ENCODE measurements around the gene RHBDD3.

RHBDD3 gene

DNA sequence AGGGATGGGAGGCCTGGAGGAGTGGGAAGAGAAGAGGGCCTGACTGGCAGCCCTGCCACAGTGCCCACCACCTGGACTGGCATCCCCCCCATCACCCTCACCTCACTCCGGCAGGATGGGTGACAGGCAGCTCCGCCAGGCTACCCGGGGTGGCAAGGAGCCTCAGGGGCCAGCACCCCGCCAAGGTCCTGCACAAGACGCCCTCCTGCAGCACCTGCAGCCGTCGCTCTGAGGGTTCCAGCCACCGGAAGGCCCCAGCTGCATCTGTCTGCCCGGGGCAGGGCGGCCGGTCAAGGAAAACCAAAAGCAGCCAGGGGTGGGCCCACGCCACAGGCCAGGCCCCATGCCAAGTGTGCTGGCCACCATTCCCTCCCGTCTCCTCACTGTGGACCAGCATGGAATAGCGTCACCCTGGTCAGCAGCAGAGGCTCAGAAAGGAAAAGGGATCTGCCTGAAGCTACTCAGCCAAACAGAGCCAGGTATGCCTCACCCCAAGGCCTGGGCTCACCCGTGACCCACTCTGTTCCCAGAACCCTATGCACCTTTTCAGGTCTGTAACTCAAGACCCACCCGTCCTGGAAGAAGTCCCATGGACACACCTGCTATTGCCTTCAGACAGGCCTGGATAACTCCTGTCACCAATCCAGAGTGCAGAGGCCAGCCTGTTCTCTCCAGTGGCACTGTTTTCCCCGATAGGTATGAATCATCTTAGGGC is 7.0 kb downstream of the RHBDD3 start:
- TF ChIP-seq, protein P1, sequence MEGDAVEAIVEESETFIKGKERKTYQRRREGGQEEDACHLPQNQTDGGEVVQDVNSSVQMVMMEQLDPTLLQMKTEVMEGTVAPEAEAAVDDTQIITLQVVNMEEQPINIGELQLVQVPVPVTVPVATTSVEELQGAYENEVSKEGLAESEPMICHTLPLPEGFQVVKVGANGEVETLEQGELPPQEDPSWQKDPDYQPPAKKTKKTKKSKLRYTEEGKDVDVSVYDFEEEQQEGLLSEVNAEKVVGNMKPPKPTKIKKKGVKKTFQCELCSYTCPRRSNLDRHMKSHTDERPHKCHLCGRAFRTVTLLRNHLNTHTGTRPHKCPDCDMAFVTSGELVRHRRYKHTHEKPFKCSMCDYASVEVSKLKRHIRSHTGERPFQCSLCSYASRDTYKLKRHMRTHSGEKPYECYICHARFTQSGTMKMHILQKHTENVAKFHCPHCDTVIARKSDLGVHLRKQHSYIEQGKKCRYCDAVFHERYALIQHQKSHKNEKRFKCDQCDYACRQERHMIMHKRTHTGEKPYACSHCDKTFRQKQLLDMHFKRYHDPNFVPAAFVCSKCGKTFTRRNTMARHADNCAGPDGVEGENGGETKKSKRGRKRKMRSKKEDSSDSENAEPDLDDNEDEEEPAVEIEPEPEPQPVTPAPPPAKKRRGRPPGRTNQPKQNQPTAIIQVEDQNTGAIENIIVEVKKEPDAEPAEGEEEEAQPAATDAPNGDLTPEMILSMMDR (IDR thresholded peaks at IDR 0.05; ENCODE audit: low read length, missing control alignments), result no peak
- no peak for DNase-seq (ENCODE audit: low read depth)
- H3K4me3 ChIP-seq (replicated peaks; ENCODE audit: low read depth, low read length), result no peak overlapping the region

DNA sequence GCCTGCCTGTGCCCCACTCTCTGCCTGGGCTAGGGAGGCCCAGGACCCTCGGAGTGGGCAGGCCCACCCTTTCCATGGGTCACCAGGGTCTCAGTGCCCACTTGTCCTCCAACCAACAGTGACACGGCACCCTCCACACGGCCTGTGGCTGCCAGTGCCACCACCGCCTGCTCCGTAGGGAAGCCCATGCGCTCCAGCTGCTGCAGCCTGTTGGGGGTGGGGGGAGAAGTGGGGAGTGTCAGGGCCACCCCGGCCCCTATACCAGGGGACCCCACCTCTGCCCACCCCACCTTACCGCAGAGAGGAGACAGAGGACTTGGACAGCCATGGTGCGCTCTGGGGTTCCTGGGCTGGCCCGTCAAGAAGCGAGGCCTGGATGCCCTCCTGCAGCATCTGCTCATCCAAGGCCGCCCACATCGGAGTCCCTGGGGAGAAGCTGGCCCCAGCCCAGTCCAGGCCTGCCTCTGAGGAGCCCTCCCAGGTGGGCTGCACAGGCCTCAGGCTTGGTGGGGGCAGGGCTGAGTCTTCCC is 7.7 kb downstream of the RHBDD3 start:
- TF ChIP-seq, protein P1 (IDR thresholded peaks at IDR 0.05; ENCODE audit: low read length, missing control alignments), result no peak
- H3K4me3 ChIP-seq (replicated peaks; ENCODE audit: low read depth, low read length), result no peak overlapping the region
- DNase-seq (ENCODE audit: low read depth), result no peak

DNA sequence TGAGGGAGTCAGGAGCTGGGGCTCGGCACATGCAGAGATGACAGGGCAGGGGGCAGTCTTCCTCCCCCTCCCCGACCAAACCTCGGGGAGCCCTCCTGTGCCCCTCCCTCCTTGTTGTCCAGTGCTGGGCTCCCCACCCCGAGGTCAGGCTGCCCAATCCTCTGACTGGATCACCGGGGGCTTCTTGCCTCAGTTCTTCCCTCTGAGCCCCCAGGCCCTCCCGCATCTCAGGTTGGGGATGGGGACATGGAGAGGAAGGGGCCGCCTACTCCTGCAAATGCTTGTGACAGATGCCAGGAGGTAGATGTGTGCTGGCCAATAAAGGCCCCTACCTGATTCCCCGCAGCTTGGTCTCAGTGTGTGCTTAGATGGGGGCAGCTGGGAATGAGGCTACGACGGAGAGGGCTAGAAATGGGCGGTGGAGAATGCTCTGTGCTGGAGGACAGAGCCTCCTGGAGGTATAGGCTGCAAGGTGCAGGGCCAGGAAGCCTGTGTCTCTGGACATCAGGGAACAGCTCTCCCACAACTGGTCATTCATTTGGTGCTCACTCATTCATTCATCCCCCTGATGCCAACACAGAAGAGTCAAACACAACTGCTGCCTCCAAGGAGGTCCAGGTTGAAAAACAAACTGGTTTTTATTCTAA is 8.4 kb downstream of the RHBDD3 start:
- no peak for DNase-seq (ENCODE audit: low read depth)
- H3K4me3 ChIP-seq (replicated peaks; ENCODE audit: low read depth, low read length), result no peak overlapping the region
- TF ChIP-seq, protein P1 (IDR thresholded peaks at IDR 0.05; ENCODE audit: low read length, missing control alignments), result peak; percentile 8

DNA sequence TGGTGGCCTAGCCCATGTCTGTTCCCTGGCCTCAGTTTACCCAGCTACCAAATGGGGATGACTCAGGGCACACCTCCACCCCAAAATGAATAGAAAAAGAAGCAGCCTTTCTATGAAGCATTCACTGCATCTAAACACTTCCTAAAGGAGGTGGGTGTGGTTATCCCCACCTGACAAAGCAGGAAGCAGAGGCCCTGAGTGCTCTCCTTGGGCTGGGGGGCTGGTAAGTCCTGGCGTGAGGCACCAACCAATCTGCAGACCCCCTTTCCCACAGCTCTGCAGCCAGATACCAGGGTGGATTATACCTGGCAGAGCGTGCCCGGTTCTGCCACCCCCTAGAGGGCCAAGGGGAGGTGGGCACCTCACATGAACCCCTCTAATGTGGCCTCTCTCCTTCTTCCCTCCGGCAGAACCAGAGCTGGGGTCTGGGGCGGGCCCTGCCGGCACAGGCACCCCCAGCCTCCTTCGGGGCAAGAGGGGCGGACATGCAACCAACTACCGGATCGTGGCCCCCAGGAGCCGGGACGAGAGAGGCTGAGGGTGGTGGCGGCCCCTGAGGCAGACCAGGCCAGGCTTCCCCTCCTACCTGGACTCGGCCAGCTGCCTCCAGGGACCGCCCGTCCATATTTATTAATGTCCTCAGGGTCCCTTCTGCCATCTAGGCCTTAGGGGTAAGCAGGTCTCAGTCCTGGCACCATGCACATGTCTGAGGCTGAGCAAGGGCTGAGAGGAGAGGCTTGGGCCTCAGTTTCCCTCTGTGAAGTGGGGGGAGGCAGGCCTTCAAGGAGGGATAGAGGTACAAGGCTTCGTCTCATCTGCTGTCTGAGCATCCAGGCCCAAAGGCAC is 9.2 kb downstream of the RHBDD3 start:
- DNase-seq (ENCODE audit: low read depth), result no peak
- no peak overlapping the region for H3K4me3 ChIP-seq (replicated peaks; ENCODE audit: low read depth, low read length)
- TF ChIP-seq, protein P1 (IDR thresholded peaks at IDR 0.05; ENCODE audit: low read length, missing control alignments), result no peak

DNA sequence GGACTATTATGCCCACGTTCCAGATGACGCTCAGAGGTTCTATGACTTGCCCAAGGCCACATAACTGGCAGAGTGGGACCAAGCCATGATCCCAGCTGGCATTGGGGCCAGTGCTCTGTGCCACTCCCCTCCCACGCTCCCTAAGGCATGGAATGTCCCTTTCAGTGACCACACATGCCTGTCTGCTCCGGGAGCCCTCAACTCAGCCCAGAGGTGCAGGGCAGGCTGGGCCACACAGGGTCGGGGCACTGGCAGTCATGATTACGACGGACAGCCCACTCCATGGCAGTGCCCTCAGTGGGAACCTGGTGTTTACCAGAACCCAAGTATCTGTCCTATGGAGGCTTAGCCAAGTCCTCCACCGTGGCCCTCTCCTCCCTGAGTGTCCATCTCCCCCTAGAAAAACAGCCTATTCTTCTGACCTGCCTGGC is 10.0 kb downstream of the RHBDD3 start:
- H3K4me3 ChIP-seq (replicated peaks; ENCODE audit: low read depth, low read length), result no peak overlapping the region
- no peak for DNase-seq (ENCODE audit: low read depth)
- TF ChIP-seq, protein P1 (IDR thresholded peaks at IDR 0.05; ENCODE audit: low read length, missing control alignments), result no peak

DNA sequence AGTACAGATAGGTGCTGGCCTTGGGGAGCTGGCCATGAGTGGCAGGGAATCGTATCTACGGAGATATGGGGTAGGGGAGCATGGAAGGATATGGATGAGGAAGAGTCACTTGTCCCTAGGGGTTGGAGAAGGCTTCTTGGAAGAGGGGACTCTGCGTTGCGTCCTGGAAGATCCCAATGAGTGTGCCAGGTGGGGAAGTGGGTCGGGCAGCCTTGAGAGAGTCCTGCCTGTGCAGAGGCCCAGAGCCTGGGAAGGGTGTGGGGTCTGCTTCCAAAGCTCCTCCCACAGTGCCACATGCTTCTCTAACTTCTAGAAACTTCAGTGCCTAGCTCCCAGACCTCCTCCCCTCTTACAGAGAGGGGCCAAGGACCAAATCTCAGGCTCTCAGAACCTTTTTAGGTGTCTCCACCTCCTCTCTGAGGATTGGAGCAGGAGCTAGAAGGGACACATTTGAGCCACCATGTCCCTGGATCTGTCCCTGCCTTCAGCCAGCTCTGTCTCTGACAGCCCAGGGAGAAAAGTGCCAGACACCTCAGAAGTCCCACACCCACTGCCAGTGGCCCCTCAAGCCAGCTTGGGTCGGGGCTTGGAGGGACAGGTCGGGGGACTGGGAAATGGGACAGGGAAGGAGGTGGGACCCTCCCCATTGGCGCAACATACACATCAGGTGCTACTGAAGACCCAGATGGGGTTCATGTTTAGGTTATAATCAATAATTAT is 11.0 kb downstream of the RHBDD3 start:
- no peak overlapping the region for H3K4me3 ChIP-seq (replicated peaks; ENCODE audit: low read depth, low read length)
- no peak for DNase-seq (ENCODE audit: low read depth)
- TF ChIP-seq, protein P1 (IDR thresholded peaks at IDR 0.05; ENCODE audit: low read length, missing control alignments), result no peak
